ENCODE data around the gene HIP1R.

The HIP1R gene

DNA sequence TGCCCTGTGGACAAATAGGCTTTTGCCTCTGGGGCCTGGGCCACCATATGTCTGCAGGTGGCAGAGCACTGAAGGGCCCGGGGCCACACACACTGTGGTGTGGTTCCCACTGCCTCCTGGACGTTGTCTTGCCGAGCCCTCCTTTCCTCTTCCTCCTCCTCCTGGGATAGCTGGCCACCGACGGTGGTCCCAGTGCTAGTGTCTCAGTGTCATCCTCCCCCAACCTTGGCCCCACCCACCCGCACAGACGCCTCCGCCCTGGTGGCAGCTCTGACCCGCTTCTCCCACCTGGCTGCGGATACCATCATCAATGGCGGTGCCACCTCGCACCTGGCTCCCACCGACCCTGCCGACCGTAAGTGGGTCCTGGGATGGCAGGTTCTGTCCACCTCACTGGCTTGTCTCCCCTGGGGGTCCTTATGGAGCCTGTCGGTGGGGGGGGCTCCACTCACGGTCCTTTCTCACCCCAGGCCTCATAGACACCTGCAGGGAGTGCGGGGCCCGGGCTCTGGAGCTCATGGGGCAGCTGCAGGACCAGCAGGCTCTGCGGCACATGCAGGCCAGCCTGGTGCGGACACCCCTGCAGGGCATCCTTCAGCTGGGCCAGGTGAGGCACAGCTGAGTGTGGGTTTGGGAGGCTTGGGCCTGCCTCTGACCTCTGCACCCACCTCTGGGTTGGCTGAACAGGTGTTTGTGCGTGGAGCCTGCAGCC, 23.5 kb downstream of the HIP1R start:
- CTCF ChIA-PET, result interaction anchor here (0.7 to 19.7 kb wide), 13 partner anchors 11 to 379 kb away, joined by 3 to 421 read pairs (median 8); no protein-coding TSS in a partner anchor
- Histone ChIP-seq H3K27me3 (replicated peaks in 2 of 5; ENCODE audit: control insufficient read depth in 4 of 5, insufficient read depth in 5 of 5, low read length in 4 of 5) (no peaks in the 10 kb centered on the region), H3K4me1 (ENCODE audit: control extremely low read depth in 1 of 4, control insufficient read depth in 4 of 4, insufficient read depth in 4 of 4, low read length in 3 of 4) (peaks cover 0 to 2% (median 0%) of the 10 kb centered on the region in 4 experiments), H3K36me3 (ENCODE audit: control insufficient read depth in 4 of 4, insufficient read depth in 4 of 4, low read length in 3 of 4) (peaks cover 0 to 38% (median 15%) of the 10 kb centered on the region in 4 experiments), H3K4me3 (ENCODE audit: control insufficient read depth in 1 of 7, extremely low read depth in 1 of 7, insufficient read depth in 4 of 7, low read depth in 2 of 7, low read length in 6 of 7) (no peak overlapping the region), H3K9me3 (ENCODE audit: control extremely low read depth in 1 of 5, control insufficient read depth in 4 of 5, insufficient read depth in 2 of 5, low read depth in 1 of 5, low read length in 4 of 5) (no peaks in the 10 kb centered on the region), H3K27ac (ENCODE audit: insufficient read depth in 1 of 2, low read depth in 1 of 2, low read length in 2 of 2, poor library complexity in 1 of 2, severe bottlenecking in 2 of 2) (no peak overlapping the region)
- POLR2A ChIA-PET, result interaction anchor here (0.9 kb wide), 1 partner anchor 11 kb away, joined by 4 read pairs; no protein-coding TSS in a partner anchor
- no peak for DNase-seq
- WGBS (ENCODE audit: insufficient coverage), result 100% methylated on average over 11 of the region's 22 CpGs

- Histone ChIP-seq H3K9me3 (ENCODE audit: control extremely low read depth in 1 of 5, control insufficient read depth in 4 of 5, insufficient read depth in 2 of 5, low read depth in 1 of 5, low read length in 4 of 5) (no peaks in the 10 kb centered on the region), H3K4me3 (ENCODE audit: control insufficient read depth in 1 of 7, extremely low read depth in 1 of 7, insufficient read depth in 4 of 7, low read depth in 2 of 7, low read length in 6 of 7) (no peak overlapping the region), H3K36me3 (ENCODE audit: control insufficient read depth in 4 of 4, insufficient read depth in 4 of 4, low read length in 3 of 4) (peaks cover 0 to 39% (median 18%) of the 10 kb centered on the region in 4 experiments), H3K27ac (ENCODE audit: insufficient read depth in 1 of 2, low read depth in 1 of 2, low read length in 2 of 2, poor library complexity in 1 of 2, severe bottlenecking in 2 of 2) (no peak overlapping the region), H3K27me3 (replicated peaks in 2 of 5; ENCODE audit: control insufficient read depth in 4 of 5, insufficient read depth in 5 of 5, low read length in 4 of 5) (no peaks in the 10 kb centered on the region), H3K4me1 (ENCODE audit: control extremely low read depth in 1 of 4, control insufficient read depth in 4 of 4, insufficient read depth in 4 of 4, low read length in 3 of 4) (peaks cover 0 to 2% (median 0%) of the 10 kb centered on the region in 4 experiments)
- DNase-seq, result no peak
- WGBS (ENCODE audit: insufficient coverage), result 94% methylated on average over 25 of the region's 26 CpGs
- ChIA-PET POLR2A (interaction anchor here (0.9 kb wide), 1 partner anchor 10 kb away, joined by 4 read pairs; no protein-coding TSS in a partner anchor), CTCF (interaction anchor here (0.6 to 19.7 kb wide), 15 partner anchors 11 to 669 kb away, joined by 3 to 421 read pairs (median 6); partner anchors contain the start of gene OGFOD2)
Measured at GRCh38 chr12:122859303-122860039, 24.2 kb downstream of the HIP1R start.

GRCh38 chr12:122860040-122860853, 25.0 kb downstream of the HIP1R start:
- no peaks in the 10 kb centered on the region for H3K9me3 ChIP-seq (ENCODE audit: control extremely low read depth in 1 of 5, control insufficient read depth in 4 of 5, insufficient read depth in 2 of 5, low read depth in 1 of 5, low read length in 4 of 5)
- H3K36me3 ChIP-seq (ENCODE audit: control insufficient read depth in 4 of 4, insufficient read depth in 4 of 4, low read length in 3 of 4), result peaks cover 0 to 40% (median 24%) of the 10 kb centered on the region in 4 experiments
- DNase-seq, result peak; percentile 70 to 86 (median 78)
- ChIA-PET CTCF (interaction anchor here (0.9 to 19.7 kb wide), 23 partner anchors 10 to 378 kb away, joined by 3 to 421 read pairs (median 5); partner anchors contain the start of genes OGFOD2 and VPS37B), POLR2A (no interaction called here)
- H3K27ac ChIP-seq (ENCODE audit: insufficient read depth in 1 of 2, low read depth in 1 of 2, low read length in 2 of 2, poor library complexity in 1 of 2, severe bottlenecking in 2 of 2), result no peak overlapping the region
- peaks cover 0 to 2% (median 0%) of the 10 kb centered on the region in 4 experiments for H3K4me1 ChIP-seq (ENCODE audit: control extremely low read depth in 1 of 4, control insufficient read depth in 4 of 4, insufficient read depth in 4 of 4, low read length in 3 of 4)
- H3K27me3 ChIP-seq (replicated peaks in 2 of 5; ENCODE audit: control insufficient read depth in 4 of 5, insufficient read depth in 5 of 5, low read length in 4 of 5), result no peaks in the 10 kb centered on the region
- WGBS (ENCODE audit: insufficient coverage), result 55% methylated on average over 22 of the region's 28 CpGs
- H3K4me3 ChIP-seq (ENCODE audit: control insufficient read depth in 1 of 7, extremely low read depth in 1 of 7, insufficient read depth in 4 of 7, low read depth in 2 of 7, low read length in 6 of 7), result no peak overlapping the region

- WGBS (ENCODE audit: insufficient coverage), result 96% methylated on average over 23 of the region's 23 CpGs
- no peak overlapping the region for H3K4me3 ChIP-seq (ENCODE audit: control insufficient read depth in 1 of 7, extremely low read depth in 1 of 7, insufficient read depth in 4 of 7, low read depth in 2 of 7, low read length in 6 of 7)
- ChIA-PET CTCF (interaction anchor here (0.5 to 19.7 kb wide), 22 partner anchors 9 to 381 kb away, joined by 3 to 421 read pairs (median 5); partner anchors contain the start of genes OGFOD2 and VPS37B), POLR2A (no interaction called here)
- peaks cover 0 to 45% (median 31%) of the 10 kb centered on the region in 4 experiments for H3K36me3 ChIP-seq (ENCODE audit: control insufficient read depth in 4 of 4, insufficient read depth in 4 of 4, low read length in 3 of 4)
- H3K27ac ChIP-seq (ENCODE audit: insufficient read depth in 1 of 2, low read depth in 1 of 2, low read length in 2 of 2, poor library complexity in 1 of 2, severe bottlenecking in 2 of 2), result no peak overlapping the region
- peaks cover 0 to 2% (median 0%) of the 10 kb centered on the region in 4 experiments for H3K4me1 ChIP-seq (ENCODE audit: control extremely low read depth in 1 of 4, control insufficient read depth in 4 of 4, insufficient read depth in 4 of 4, low read length in 3 of 4)
- no peaks in the 10 kb centered on the region for H3K27me3 ChIP-seq (replicated peaks in 2 of 5; ENCODE audit: control insufficient read depth in 4 of 5, insufficient read depth in 5 of 5, low read length in 4 of 5)
- no peaks in the 10 kb centered on the region for H3K9me3 ChIP-seq (ENCODE audit: control extremely low read depth in 1 of 5, control insufficient read depth in 4 of 5, insufficient read depth in 2 of 5, low read depth in 1 of 5, low read length in 4 of 5)
- DNase-seq, result peak in 1 of 3 donors; percentile 9
Measured at GRCh38 chr12:122860854-122861586, 25.8 kb downstream of the HIP1R start.

- peak in 1 of 3 donors; percentile 23 for DNase-seq
- Histone ChIP-seq H3K27me3 (replicated peaks in 2 of 5; ENCODE audit: control insufficient read depth in 4 of 5, insufficient read depth in 5 of 5, low read length in 4 of 5) (no peaks in the 10 kb centered on the region), H3K27ac (ENCODE audit: insufficient read depth in 1 of 2, low read depth in 1 of 2, low read length in 2 of 2, poor library complexity in 1 of 2, severe bottlenecking in 2 of 2) (no peak overlapping the region), H3K9me3 (ENCODE audit: control extremely low read depth in 1 of 5, control insufficient read depth in 4 of 5, insufficient read depth in 2 of 5, low read depth in 1 of 5, low read length in 4 of 5) (no peaks in the 10 kb centered on the region), H3K4me3 (ENCODE audit: control insufficient read depth in 1 of 7, extremely low read depth in 1 of 7, insufficient read depth in 4 of 7, low read depth in 2 of 7, low read length in 6 of 7) (no peak overlapping the region), H3K36me3 (ENCODE audit: control insufficient read depth in 4 of 4, insufficient read depth in 4 of 4, low read length in 3 of 4) (peaks cover 1 to 48% (median 34%) of the 10 kb centered on the region in 4 experiments), H3K4me1 (ENCODE audit: control extremely low read depth in 1 of 4, control insufficient read depth in 4 of 4, insufficient read depth in 4 of 4, low read length in 3 of 4) (peaks cover 0 to 2% (median 0%) of the 10 kb centered on the region in 4 experiments)
- 96% methylated on average over 4 of the region's 5 CpGs for WGBS (ENCODE audit: insufficient coverage)
- ChIA-PET POLR2A (no interaction called here), CTCF (interaction anchor here (0.5 to 19.7 kb wide), 18 partner anchors 8 to 380 kb away, joined by 3 to 421 read pairs (median 5); partner anchors contain the start of genes OGFOD2 and VPS37B)
Measured at GRCh38 chr12:122861587-122861970, 26.3 kb downstream of the HIP1R start.

DNA sequence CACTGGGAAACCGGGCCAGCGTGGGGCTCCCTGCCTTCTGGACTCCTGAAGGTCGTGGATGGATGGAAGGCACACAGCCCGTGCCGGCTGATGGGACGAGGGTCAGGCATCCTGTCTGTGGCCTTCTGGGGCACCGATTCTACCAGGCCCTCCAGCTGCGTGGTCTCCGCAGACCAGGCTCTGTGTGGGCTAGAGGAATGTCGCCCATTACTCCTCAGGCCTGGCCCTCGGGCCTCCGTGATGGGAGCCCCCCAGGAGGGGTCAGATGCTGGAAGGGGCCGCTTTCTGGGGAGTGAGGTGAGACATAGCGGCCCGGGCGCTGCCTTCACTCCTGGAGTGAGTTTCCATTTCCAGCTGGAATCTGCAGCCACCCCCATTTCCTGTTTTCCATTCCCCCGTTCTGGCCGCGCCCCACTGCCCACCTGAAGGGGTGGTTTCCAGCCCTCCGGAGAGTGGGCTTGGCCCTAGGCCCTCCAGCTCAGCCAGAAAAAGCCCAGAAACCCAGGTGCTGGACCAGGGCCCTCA, 26.9 kb downstream of the HIP1R start:
- Histone ChIP-seq H3K4me3 (ENCODE audit: control insufficient read depth in 1 of 7, extremely low read depth in 1 of 7, insufficient read depth in 4 of 7, low read depth in 2 of 7, low read length in 6 of 7) (no peak overlapping the region), H3K27me3 (replicated peaks in 2 of 5; ENCODE audit: control insufficient read depth in 4 of 5, insufficient read depth in 5 of 5, low read length in 4 of 5) (no peaks in the 10 kb centered on the region), H3K27ac (ENCODE audit: insufficient read depth in 1 of 2, low read depth in 1 of 2, low read length in 2 of 2, poor library complexity in 1 of 2, severe bottlenecking in 2 of 2) (no peak overlapping the region), H3K4me1 (ENCODE audit: control extremely low read depth in 1 of 4, control insufficient read depth in 4 of 4, insufficient read depth in 4 of 4, low read length in 3 of 4) (peaks cover 0 to 2% (median 0%) of the 10 kb centered on the region in 4 experiments), H3K36me3 (ENCODE audit: control insufficient read depth in 4 of 4, insufficient read depth in 4 of 4, low read length in 3 of 4) (peaks cover 4 to 50% (median 36%) of the 10 kb centered on the region in 4 experiments), H3K9me3 (ENCODE audit: control extremely low read depth in 1 of 5, control insufficient read depth in 4 of 5, insufficient read depth in 2 of 5, low read depth in 1 of 5, low read length in 4 of 5) (no peaks in the 10 kb centered on the region)
- DNase-seq, result no peak
- ChIA-PET CTCF (interaction anchor here (1.1 to 19.7 kb wide), 13 partner anchors 8 to 380 kb away, joined by 3 to 421 read pairs (median 5); no protein-coding TSS in a partner anchor), POLR2A (no interaction called here)
- 89% methylated on average over 19 of the region's 20 CpGs for WGBS (ENCODE audit: insufficient coverage)
